ENCODE measurements around the gene SPSB2. TPM values are rescaled to one million over a fixed set of nuclear protein-coding genes. Genes with fewer than 3 reads are reported as not detected.

The SPSB2 gene, protein sequence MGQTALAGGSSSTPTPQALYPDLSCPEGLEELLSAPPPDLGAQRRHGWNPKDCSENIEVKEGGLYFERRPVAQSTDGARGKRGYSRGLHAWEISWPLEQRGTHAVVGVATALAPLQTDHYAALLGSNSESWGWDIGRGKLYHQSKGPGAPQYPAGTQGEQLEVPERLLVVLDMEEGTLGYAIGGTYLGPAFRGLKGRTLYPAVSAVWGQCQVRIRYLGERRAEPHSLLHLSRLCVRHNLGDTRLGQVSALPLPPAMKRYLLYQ
- 13.9 and 18.4 TPM in 2 replicates for total RNA-seq

DNA sequence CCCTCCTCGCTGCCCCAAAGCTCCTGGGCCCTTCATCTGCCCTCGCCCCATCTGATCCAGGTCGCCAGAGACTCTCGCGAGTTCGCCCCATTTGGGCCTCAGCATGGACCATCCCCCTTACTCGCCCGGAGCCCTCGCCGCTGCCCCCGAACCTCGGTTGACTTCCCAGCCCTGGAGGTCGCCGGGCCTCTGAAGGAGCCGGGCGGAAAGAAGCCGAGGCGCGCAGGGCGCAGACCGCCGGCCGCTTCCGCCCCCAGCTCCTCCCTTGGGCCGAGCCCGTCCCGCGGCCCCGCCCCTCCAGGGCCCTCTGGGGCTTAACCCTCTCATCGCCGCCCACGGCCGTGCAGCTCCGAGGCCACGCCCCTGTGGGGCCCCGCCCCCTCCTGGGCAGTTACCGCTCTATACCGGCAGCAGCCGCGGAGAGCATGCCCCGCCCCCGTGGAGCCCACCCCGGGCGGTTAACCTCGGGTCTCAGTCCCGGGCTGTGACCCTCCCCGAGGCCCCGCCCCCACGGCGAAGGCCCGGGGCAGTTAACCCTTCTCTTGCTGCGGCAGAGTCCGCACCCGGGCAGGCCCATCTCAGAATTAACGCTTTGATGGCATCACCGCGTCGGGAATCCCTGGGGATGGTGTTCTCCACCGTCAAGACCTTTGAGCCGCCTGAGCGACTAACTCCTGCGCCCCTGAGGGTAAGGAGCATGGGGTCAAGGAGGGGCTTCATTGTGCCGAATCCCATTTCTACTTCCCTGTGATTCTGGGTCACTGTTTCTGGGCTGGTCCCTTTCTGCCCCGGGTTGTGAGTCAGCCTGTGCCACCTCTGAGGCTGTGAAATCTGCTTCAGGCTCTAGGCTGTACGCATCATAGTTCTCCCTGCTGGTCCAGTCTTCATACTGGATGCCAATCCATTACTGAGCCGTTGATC, at the start of gene SPSB2:
TSS of gene SPSB2 (minus strand) at position 210 of the 921 bp plus-strand sequence. CDS start 402 bp downstream, outside the sequence.

DNA sequence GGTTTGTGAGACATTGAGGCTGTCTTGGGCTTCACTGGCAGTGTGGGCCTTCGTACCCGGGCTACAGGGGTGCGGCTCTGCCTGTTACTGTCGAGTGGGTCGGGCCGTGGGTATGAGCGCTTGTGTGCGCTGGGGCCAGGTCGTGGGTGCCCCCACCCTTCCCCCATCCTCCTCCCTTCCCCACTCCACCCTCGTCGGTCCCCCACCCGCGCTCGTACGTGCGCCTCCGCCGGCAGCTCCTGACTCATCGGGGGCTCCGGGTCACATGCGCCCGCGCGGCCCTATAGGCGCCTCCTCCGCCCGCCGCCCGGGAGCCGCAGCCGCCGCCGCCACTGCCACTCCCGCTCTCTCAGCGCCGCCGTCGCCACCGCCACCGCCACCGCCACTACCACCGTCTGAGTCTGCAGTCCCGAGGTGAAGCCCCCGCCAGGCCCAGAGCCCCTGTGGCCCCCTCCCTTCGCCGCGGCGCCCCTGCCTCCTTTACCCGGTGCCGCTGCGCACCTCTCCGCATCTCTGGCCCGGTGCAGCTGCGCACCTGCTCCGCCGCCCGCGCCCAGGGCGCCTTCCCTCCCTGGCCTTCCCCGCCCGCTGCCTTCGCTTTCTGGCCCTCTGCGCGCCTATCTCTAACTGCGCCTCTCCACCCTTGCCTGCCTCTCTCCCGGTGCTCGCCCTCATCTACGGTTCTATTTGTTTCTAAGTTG, 41.3 kb upstream of the SPSB2 start, which contains the start of gene ENO2:
TSS of gene ENO2 (plus strand) at position 335 of the 701 bp plus-strand sequence. CDS start 1,253 bp downstream, outside the sequence.

GRCh38 chr12:6904280-6905276, 31.5 kb upstream of the SPSB2 start, which contains the start of gene LRRC23:
TSS of gene LRRC23 (plus strand) at chr12:6904822. CDS start at chr12:6905634, 812 bp downstream.

DNA sequence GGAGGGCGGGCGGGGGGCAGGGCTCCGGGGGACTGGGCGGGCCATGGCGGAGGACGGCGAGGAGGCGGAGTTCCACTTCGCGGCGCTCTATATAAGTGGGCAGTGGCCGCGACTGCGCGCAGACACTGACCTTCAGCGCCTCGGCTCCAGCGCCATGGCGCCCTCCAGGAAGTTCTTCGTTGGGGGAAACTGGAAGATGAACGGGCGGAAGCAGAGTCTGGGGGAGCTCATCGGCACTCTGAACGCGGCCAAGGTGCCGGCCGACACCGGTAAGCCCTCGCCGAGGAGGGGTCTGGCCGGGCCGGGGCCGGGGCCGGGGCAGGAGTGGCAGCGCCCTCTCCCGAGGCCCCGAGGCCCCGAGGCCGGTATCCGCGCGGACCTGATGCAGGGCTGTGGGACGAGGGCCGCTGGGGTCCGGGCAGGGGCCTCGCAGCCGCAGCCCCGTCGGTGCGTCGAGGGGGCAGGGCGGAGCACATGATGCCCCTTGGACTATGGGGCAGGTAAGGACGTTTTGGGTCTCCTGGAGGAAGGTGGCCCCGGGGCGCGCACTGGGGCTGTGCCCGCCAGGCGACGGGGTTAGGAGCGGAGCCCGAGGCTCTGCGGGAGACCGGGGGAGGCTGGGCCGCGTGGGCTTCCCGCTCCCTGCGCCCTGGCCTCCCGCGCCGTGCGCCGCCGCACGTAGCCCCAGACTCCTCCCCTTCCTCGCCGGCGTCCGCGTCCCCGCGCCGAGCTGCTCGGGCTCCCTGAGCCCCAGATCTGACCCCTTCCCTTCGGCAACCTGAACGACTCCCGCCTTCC, 5.5 kb downstream of the SPSB2 start, which contains the start of gene TPI1:
TSS of gene TPI1 (plus strand) at position 119 of the 798 bp plus-strand sequence. CDS start at position 155, 36 bp downstream.

GRCh38 chr12:6851921-6852650, 21.0 kb downstream of the SPSB2 start, which contains the start of gene USP5:
TSS of gene USP5 (plus strand) at chr12:6852150. CDS start at chr12:6852180, 30 bp downstream.

DNA sequence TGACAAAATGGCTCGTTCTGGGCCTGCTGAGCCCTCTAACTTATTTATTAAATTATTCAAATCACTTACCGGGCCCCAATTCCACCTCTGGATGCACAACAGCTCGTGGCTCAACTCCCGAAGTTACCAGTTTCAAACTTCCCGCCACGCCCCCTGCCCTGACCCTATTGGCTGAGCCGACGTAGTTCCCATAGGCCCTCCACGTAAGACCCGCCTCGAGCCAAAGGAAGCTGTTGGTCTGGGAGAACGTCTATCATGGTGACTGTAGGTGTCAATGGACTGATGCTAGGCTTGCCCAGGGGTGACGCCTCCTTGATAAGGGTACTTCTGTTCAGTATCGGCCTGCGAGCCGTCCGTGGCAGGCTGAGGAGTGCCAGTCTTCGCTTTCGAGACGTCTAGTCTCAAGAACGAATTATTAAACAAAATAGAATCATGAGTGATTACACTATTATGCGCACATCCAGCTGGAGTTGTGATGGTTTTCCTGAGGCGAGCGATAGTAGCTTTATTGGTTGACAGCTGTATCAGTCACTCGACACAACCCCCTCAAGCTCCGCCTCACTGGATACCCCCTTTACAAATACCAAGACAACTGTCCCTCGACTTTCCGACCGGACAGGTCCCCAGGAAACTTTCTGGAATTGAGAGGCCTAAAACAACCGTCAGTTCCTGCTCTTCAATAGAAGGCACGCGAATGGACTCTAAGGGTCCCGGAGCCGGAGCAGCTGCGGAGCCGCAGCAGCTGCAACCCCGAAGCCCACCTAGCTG, 21.8 kb downstream of the SPSB2 start, which contains the start of gene CDCA3:
TSS of gene CDCA3 (minus strand) at position 134 of the 768 bp plus-strand sequence. CDS start 334 bp downstream, outside the sequence.

GRCh38 chr12:6840761-6841515, 32.2 kb downstream of the SPSB2 start, which contains the start of gene GNB3:
TSS of gene GNB3 (plus strand) at chr12:6840925. CDS start at chr12:6841288, 363 bp downstream.

DNA sequence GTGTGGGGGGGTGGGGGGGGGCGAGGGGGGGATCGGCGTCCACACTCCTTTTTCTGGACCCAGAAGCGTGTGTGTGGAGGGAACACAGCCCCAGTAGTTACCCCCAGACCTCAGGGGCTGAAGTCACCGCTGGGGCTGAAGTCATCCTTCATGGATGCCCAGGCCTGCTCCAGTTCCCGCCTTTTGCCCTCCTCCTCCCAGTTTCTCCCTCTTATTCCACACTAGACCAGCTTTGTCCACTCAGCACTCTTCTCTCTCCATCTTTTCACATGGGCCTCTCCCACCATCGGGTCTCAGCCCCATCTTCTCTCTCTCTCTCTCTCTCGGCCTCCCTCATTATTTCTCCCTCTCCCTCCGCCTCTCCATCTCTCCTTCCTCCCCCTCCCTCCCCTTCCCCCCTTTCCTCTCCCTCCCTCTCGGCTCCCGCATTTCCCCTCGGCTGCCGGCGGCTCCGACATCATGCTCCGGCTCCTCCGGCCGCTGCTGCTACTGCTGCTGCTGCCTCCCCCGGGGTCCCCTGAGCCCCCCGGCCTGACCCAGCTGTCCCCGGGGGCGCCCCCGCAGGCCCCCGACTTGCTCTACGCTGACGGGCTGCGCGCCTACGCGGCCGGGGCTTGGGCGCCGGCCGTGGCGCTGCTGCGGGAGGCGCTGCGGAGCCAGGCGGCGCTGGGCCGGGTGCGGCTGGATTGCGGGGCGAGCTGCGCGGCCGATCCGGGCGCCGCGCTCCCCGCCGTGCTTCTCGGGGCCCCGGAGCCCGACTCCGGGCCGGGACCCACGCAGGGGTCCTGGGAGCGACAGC, 44.9 kb downstream of the SPSB2 start, which contains the start of gene P3H3:
TSS of gene P3H3 (plus strand) at position 426 of the 799 bp plus-strand sequence. CDS start at position 460, 34 bp downstream.

DNA sequence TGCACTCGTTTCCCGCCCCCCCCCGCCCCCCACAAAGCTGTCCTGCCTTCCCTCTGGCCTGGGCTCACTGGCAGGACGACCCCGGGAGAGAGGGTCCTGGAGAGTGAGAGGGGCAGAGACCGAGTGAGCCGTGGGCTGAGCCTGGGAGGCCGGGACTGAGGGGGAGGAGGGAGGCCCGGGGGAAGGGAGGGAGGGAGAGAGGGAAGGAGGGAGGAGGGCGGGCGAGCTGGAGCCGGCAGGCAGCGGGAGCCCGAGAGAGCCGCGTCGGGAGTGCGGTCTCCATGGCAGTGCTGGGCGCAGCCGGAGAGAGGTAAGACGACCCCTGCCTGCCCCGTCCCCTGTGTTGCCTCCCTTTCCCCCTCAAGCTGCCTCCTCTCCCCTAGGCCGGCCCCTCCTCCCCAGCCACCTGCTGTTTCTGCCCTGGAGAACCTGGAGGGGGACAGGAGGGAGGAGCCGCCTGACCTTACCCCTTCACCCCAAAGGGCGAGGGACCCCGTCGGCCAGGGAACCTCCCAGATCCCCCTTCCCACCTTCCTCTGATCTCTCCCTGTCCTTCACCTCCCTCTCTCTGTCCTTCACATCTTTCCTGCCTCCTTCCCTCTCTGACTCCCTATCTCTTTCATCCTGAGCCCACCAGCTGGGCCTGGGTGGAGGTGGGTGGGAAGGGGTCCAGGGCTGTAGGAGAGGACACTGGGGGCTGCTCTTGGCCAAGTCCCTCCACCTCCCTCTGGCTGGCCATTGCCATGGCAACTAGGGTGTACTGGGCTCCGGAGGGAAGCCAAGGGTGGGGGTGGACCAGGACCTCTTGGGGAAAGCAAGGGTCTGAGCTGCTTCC, 51.3 kb downstream of the SPSB2 start, which contains the start of gene GPR162:
TSS of gene GPR162 (plus strand) at position 231 of the 835 bp plus-strand sequence. CDS start 2,078 bp downstream, outside the sequence.

Other genes with a start within 250 kb of the SPSB2 start
- 2.1 and 3.0 TPM in 2 replicates for gene LPAR5, start 237.3 kb downstream of the SPSB2 start, total RNA-seq
- gene ACRBP, start 225.9 kb downstream of the SPSB2 start, total RNA-seq = 0.49 and 8.7 TPM in 2 replicates
- gene ING4, start 210.2 kb downstream of the SPSB2 start, total RNA-seq = 14.5 and 50.5 TPM in 2 replicates
- 28.8 and 35.1 TPM in 2 replicates for gene ZNF384, start 183.9 kb downstream of the SPSB2 start, total RNA-seq
- 0.16 and 2.9 TPM in 2 replicates for gene PIANP, start 172.5 kb downstream of the SPSB2 start, total RNA-seq
- gene COPS7A, start 149.3 kb downstream of the SPSB2 start, total RNA-seq = 68.1 and 78.1 TPM in 2 replicates
- gene MLF2, start 120.2 kb downstream of the SPSB2 start, total RNA-seq = 231 and 260 TPM in 2 replicates
- 115 and 146 TPM in 2 replicates for gene PTMS, start 106.9 kb downstream of the SPSB2 start, total RNA-seq
- gene LAG3, start 100.8 kb downstream of the SPSB2 start, total RNA-seq = under 0.01 and 0.13 TPM in 2 replicates
- 0.33 and 1.3 TPM in 2 replicates for gene CD4, start 83.8 kb downstream of the SPSB2 start, total RNA-seq
- gene GPR162, start 51.5 kb downstream of the SPSB2 start, total RNA-seq = 0.33 and 3.7 TPM in 2 replicates
- 46.9 and 49.6 TPM in 2 replicates for gene P3H3, start 44.9 kb downstream of the SPSB2 start, total RNA-seq
- gene GNB3, start 32.4 kb downstream of the SPSB2 start, total RNA-seq = 0.51 and 1.5 TPM in 2 replicates
- 7.2 and 171 TPM in 2 replicates for gene CDCA3, start 22.0 kb downstream of the SPSB2 start, total RNA-seq
- 62.2 and 84.6 TPM in 2 replicates for gene USP5, start 21.2 kb downstream of the SPSB2 start, total RNA-seq
- 569 and 954 TPM in 2 replicates for gene TPI1, start 5.8 kb downstream of the SPSB2 start, total RNA-seq
- gene LRRC23, start 31.5 kb upstream of the SPSB2 start, total RNA-seq = 7.5 and 11.8 TPM in 2 replicates
- gene ENO2, start 41.3 kb upstream of the SPSB2 start, total RNA-seq = 16.0 and 17.5 TPM in 2 replicates
- gene ATN1, start 54.7 kb upstream of the SPSB2 start, total RNA-seq = 34.4 and 55.0 TPM in 2 replicates
- gene RNU7-1, start 70.5 kb upstream of the SPSB2 start, total RNA-seq = not detected in 2 replicates
- 147 and 190 TPM in 2 replicates for gene C12orf57, start 70.7 kb upstream of the SPSB2 start, total RNA-seq
- 9.6 and 21.9 TPM in 2 replicates for gene PTPN6, start 78.1 kb upstream of the SPSB2 start, total RNA-seq
- gene PHB2, start 97.4 kb upstream of the SPSB2 start, total RNA-seq = 391 and 420 TPM in 2 replicates
- 26.1 and 66.8 TPM in 2 replicates for gene EMG1, start 97.6 kb upstream of the SPSB2 start, total RNA-seq
- 32.1 and 47.4 TPM in 2 replicates for gene LPCAT3, start 145.2 kb upstream of the SPSB2 start, total RNA-seq
- 0.49 and 6.1 TPM in 2 replicates for gene C1S, start 187.4 kb upstream of the SPSB2 start, total RNA-seq
- gene C1R, start 219.1 kb upstream of the SPSB2 start, total RNA-seq = 6.5 and 53.5 TPM in 2 replicates
- gene C1RL, start 235.9 kb upstream of the SPSB2 start, total RNA-seq = 9.9 and 49.9 TPM in 2 replicates

Data from mesangial cell (primary cell).